CD4-positive, alpha-beta memory T cell (primary cell): ENCODE measurements around the gene CDCA7. TPM values are rescaled to one million over a fixed set of nuclear protein-coding genes. Genes with fewer than 3 reads are reported as not detected.
"Not testable (repeated sequence)": the region's sequence is repeated elsewhere in the genome, so short reads cannot be mapped to it uniquely, and the experiment has no call there.

Experiments
- CTCF ChIA-PET: fragments of 350-600 bp; sonication (Branson Sonifier 250); formaldehyde crosslinking; loops from one replicate; lab custom pipeline; 2021; ENCODE audit warnings: inconsistent platforms; ENCODE audit not compliant: partially characterized antibody; lab: Charles Lee
- POLR2A ChIA-PET: fragments of 350-600 bp; sonication (Branson Sonifier 250); formaldehyde crosslinking; loops from one replicate; lab custom pipeline; 2021; ENCODE audit not compliant: partially characterized antibody; lab: Charles Lee
- DNase-seq, 5 donors: peaks; one replicate each; pipeline versions ENCODE4 v3.0.0 to v3.0.0-alpha.2; 2020 to 2022; ENCODE audit warnings: mixed read lengths in 1 of 5
- H3K27ac ChIP-seq: one replicate; pipeline ENCODE4 v1.7.0; 2013; ENCODE audit warnings: low read depth, low read length
- H3K27me3 ChIP-seq: 2 replicates; pipeline ENCODE4 v1.7.0; 2013; ENCODE audit warnings: mild to moderate bottlenecking, low read length, moderate library complexity; ENCODE audit not compliant: insufficient read depth
- H3K36me3 ChIP-seq: 2 replicates; pipeline ENCODE4 v1.7.0; 2013; ENCODE audit warnings: mild to moderate bottlenecking, low read length, moderate library complexity; ENCODE audit not compliant: insufficient read depth
- H3K4me1 ChIP-seq: 2 replicates; pipeline ENCODE4 v1.7.0; 2013; ENCODE audit warnings: mild to moderate bottlenecking, low read length, moderate library complexity; ENCODE audit not compliant: insufficient read depth
- H3K4me3 ChIP-seq, 2 donors: one replicate each; pipeline ENCODE4 v1.7.0; 2013; ENCODE audit warnings: low read length in 2 of 2, mild to moderate bottlenecking in 1 of 2
- H3K9me3 ChIP-seq, 2 donors: one replicate each; pipeline ENCODE4 v1.7.0; 2013; ENCODE audit warnings: low read length in 2 of 2, control low read depth in 1 of 2; ENCODE audit not compliant: control insufficient read depth in 1 of 2
- H3K27ac Mint-ChIP-seq, 7 donors: one replicate each; pipeline ENCODE4 v1.8.0; 2020 to 2021; ENCODE audit warnings: mixed read lengths in 7 of 7, mild to moderate bottlenecking in 6 of 7, inconsistent platforms in 3 of 7, moderate library complexity in 3 of 7
- H3K27me3 Mint-ChIP-seq, 2 donors: one replicate each; pipeline ENCODE4 v1.8.0; 2020 to 2021; ENCODE audit warnings: mixed read lengths in 2 of 2
- H3K36me3 Mint-ChIP-seq, 2 donors: one replicate each; pipeline ENCODE4 v1.8.0; 2020 to 2021; ENCODE audit warnings: mixed read lengths in 2 of 2, inconsistent platforms in 1 of 2, mild to moderate bottlenecking in 1 of 2
- H3K4me1 Mint-ChIP-seq, 4 donors: one replicate each; pipeline ENCODE4 v1.8.0; 2020 to 2021; ENCODE audit warnings: mixed read lengths in 4 of 4, mild to moderate bottlenecking in 1 of 4
- H3K4me3 Mint-ChIP-seq, 8 donors: one replicate each; pipeline ENCODE4 v1.8.0; 2020 to 2021; ENCODE audit warnings: mixed read lengths in 8 of 8, mild to moderate bottlenecking in 7 of 8, moderate library complexity in 6 of 8, inconsistent platforms in 3 of 8
- H3K9me3 Mint-ChIP-seq, 8 donors: one replicate each; pipeline ENCODE4 v1.8.0; 2020 to 2021; ENCODE audit warnings: mixed read lengths in 8 of 8, mild to moderate bottlenecking in 5 of 8, inconsistent platforms in 3 of 8, moderate library complexity in 1 of 8
- intact Hi-C: fragments of 100-400 bp; cut with micrococcal nuclease; formaldehyde crosslinking; loops from one replicate; pipeline ENCODE4 v1.15.1; 2023
- polyA plus RNA-seq, 2 donors: library from polyadenylated mRNA; unstranded; fragments of 300-500 nt; fragmentation: Illumina TruSeq; gene quantifications; one replicate each; pipeline ENCODE4 v1.2.3, GENCODE V29; 2021
- total RNA-seq, 2 experiments: library from RNA; stranded (reverse); gene quantifications; one replicate each; pipeline ENCODE4 v1.2.3, GENCODE V29; 2021

Gene CDCA7
- total RNA-seq = 1 to 10 TPM; 2.0 to 2.9 TPM
- 1 to 10 TPM; 2.1 to 3.9 TPM for polyA plus RNA-seq

DNA sequence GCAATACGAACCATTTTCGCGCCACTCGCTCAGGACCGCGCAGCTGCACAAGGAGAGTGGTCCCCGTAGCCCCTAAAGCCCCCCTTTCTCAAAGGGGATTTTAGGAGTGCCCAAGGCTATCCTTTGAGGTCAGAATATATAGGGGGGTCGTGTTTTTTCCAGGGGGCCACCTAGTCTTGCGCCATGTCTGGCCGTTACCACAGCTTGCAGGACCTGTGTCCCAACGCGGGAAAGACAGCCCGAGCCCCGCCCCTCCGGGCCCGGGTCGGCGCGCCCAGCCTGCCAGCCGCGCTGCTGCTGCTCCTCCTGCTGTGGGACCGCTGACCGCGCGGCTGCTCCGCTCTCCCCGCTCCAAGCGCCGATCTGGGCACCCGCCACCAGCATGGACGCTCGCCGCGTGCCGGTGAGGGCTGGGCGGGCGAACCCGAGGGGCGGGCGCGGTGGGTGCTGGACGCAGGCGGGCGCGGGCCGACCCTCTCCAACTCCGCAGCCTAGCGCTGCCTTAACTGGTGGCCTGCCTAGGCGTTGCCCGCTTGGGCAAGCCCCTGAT, at the start of gene CDCA7:
Gene CDCA7 (plus strand): TSS at position 291 of the 550 bp plus-strand sequence. CDS start 92 bp downstream, at position 383.
- peaks cover 14% of the 10 kb centered on the region for H3K4me1 ChIP-seq
- H3K27ac ChIP-seq = peak within 1 kb of the TSS; percentile 31
- peak within 1 kb of the TSS in 6 of 7 donors; percentile 30 to 65 (median 60) for H3K27ac Mint-ChIP-seq
- no peaks in the 10 kb centered on the region for H3K9me3 ChIP-seq
- H3K9me3 Mint-ChIP-seq = no peaks in the 10 kb centered on the region
- peaks cover 32 to 38% of the 10 kb centered on the region in 2 donors for H3K27me3 Mint-ChIP-seq
- H3K4me1 Mint-ChIP-seq = peaks cover 15 to 21% (median 17%) of the 10 kb centered on the region in 4 donors
- peak within 1 kb of the TSS; percentile 85 to 93 (median 92) for H3K4me3 Mint-ChIP-seq
- ChIA-PET CTCF (no interaction called here), POLR2A (no interaction called here)
- intact Hi-C loops = no loop called here
- H3K36me3 Mint-ChIP-seq = peaks cover 0 to 1% of the 10 kb centered on the region in 2 donors
- H3K36me3 ChIP-seq = no peaks in the 10 kb centered on the region
- peak in 4 of 5 donors; percentile 29 to 48 (median 41) for DNase-seq
- H3K27me3 ChIP-seq = no peaks in the 10 kb centered on the region
- H3K4me3 ChIP-seq = peak within 1 kb of the TSS; percentile 47 to 54

DNA sequence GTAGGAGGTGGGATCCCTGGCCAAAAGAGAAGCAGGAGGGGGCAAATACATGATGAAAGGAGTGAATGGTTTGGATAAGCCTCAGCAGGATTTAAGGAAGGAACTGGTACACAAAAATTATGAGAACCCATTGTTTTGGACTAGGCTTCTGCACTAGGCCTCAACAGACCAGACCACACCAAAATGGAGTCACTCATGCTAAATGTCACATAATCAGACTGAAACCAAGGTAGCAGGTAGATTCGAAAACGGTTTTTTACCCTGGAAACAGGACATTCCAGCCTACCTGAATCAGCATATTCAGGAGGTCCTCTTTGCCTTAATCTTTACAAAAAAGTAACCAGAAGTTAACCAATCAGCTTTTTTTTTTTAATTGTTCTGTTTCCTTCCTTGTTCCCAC, 49.4 kb upstream of the CDCA7 start:
- CTCF ChIA-PET = no interaction called here
- POLR2A ChIA-PET = no interaction called here

DNA sequence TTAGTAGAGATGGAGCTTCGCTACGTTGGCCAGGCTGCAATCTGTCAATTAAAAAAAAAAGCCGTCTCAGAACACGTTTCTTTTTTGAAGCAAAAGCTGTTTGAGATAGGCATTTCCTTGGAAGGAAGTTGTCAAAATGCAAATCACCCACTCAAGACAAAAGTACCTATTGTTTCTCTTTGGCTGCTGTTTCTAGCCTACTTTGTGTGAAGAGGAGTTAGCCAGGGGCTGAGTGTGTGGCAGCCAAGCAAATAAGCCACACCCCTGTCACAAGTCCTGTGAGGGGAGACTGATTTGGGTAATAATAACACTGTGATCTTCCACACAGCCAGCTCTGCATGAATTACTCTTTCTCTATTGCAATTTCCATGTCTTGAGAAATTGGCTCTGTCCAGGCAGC, 47.4 kb upstream of the CDCA7 start:
- H3K27me3 ChIP-seq = no peaks in the 10 kb centered on the region
- Mint-ChIP-seq H3K4me3 (no peak overlapping the region), H3K9me3 (no peaks in the 10 kb centered on the region), H3K27ac (no peak overlapping the region), H3K27me3 (no peaks in the 10 kb centered on the region), H3K36me3 (no peaks in the 10 kb centered on the region), H3K4me1 (no peaks in the 10 kb centered on the region)
- CTCF ChIA-PET = no interaction called here
- no peaks in the 10 kb centered on the region for H3K9me3 ChIP-seq
- H3K4me3 ChIP-seq = no peak overlapping the region
- no peak for DNase-seq
- intact Hi-C loops = no loop called here
- no peak overlapping the region for H3K27ac ChIP-seq
- H3K36me3 ChIP-seq = no peaks in the 10 kb centered on the region
- POLR2A ChIA-PET = no interaction called here
- H3K4me1 ChIP-seq = no peaks in the 10 kb centered on the region

More for the DNA sequence above, 49.4 kb upstream of the CDCA7 start:
- no peaks in the 10 kb centered on the region for H3K4me1 ChIP-seq
- intact Hi-C loops = no loop called here
- no peaks in the 10 kb centered on the region for H3K36me3 ChIP-seq
- Mint-ChIP-seq H3K4me1 (no peaks in the 10 kb centered on the region), H3K27me3 (peaks cover 0 to 2% of the 10 kb centered on the region in 2 donors), H3K27ac (no peak overlapping the region), H3K36me3 (peaks cover 0 to 2% of the 10 kb centered on the region in 2 donors), H3K9me3 (peaks cover 0 to 13% (median 4%) of the 10 kb centered on the region in 8 donors), H3K4me3 (no peak overlapping the region)
- H3K9me3 ChIP-seq = no peaks in the 10 kb centered on the region
- no peaks in the 10 kb centered on the region for H3K27me3 ChIP-seq
- H3K4me3 ChIP-seq = no peak overlapping the region
- no peak for DNase-seq
- no peak overlapping the region for H3K27ac ChIP-seq

DNA sequence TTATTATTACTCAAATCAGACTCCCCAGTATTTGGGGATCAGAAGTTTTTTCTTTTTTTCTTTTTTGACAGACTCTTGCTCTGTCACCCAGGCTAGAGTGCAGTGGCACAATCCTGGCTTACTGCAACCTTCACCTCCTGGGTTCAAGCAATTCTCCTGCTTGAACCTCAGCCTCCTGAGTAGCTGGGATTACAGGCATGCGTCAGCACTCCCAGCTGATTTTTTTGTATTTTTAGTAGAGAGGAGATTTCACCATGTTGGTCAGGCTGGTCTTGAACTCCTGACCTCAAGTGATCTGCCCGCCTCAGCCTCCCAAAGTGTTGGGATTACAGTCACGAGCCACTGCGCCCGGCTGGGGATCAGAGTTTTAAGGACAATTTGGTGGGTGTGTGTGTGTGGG, 45.3 kb upstream of the CDCA7 start:
- DNase-seq, POLR2A ChIA-PET, H3K27me3 Mint-ChIP-seq: not testable (repeated sequence)

DNA sequence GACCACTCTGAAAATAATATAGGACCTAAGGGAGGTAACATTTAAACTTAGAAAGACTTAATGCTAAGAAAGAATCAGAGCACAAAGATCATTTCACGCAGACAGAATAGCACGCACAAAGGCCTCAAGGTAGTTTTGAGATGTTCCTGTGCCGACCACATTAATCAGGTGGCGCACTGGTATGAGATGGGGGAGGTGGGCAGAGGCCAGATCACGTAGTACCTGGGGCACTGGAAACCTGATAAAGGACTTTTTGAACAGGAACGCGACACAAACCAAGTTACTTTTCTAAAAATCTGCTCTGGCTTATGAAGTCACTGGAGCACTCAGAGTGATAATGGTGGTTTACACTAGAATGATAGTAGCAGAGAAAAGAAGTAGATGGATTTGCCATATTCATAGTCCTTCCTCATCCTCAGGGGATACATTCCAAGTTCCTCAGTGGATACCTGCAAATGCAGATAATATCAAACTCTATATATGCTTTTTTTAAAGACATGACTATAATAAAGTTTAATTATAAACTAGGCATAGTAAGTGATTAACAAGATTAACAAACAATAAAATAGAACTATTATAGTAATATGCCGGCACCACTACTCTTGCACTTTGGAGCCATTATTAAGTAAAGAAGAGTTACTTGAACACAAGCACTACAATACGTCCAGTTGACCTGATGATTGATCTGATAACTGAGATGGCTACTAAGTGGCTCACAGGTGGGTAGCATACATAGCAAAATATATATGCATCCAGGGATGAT, 42.6 kb upstream of the CDCA7 start:
- no peaks in the 10 kb centered on the region for H3K27me3 ChIP-seq
- no peaks in the 10 kb centered on the region for H3K9me3 Mint-ChIP-seq
- no peak overlapping the region for H3K4me3 ChIP-seq
- intact Hi-C loops = no loop called here
- ChIA-PET CTCF (no interaction called here), POLR2A (no interaction called here)
- no peak overlapping the region for H3K4me3 Mint-ChIP-seq
- no peak for DNase-seq
- H3K27me3 Mint-ChIP-seq = no peaks in the 10 kb centered on the region
- no peaks in the 10 kb centered on the region for H3K36me3 ChIP-seq
- no peaks in the 10 kb centered on the region for H3K36me3 Mint-ChIP-seq
- no peak overlapping the region for H3K27ac Mint-ChIP-seq
- H3K27ac ChIP-seq = no peak overlapping the region
- H3K4me1 Mint-ChIP-seq = no peaks in the 10 kb centered on the region
- no peaks in the 10 kb centered on the region for H3K9me3 ChIP-seq
- no peaks in the 10 kb centered on the region for H3K4me1 ChIP-seq

More for the DNA sequence above, 45.3 kb upstream of the CDCA7 start:
- H3K4me3 ChIP-seq, H3K27ac Mint-ChIP-seq, H3K36me3 ChIP-seq, H3K27me3 ChIP-seq, H3K9me3 ChIP-seq, H3K27ac ChIP-seq, H3K4me1 ChIP-seq, H3K4me1 Mint-ChIP-seq, H3K4me3 Mint-ChIP-seq, H3K9me3 Mint-ChIP-seq, CTCF ChIA-PET, H3K36me3 Mint-ChIP-seq, intact Hi-C loops: not testable (repeated sequence)

DNA sequence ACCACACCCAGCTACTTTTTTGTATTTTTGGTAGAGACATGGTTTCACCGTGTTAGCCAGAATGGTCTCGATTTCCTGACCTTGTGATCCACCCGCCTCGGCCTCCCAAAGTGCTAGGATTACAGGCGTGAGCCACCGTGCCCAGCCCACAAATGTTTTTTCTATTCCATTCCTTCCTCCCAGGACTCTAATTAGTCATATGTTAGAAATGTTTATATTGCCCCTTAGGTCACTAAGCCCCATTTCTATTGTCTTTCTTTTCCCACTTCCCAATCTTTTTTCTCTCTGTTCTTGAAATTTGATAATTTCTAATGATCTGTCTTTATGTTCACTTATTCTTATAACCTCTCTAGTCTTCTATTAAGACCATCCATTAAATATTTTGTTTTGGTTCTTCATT, 31.3 kb upstream of the CDCA7 start:
- no peaks in the 10 kb centered on the region for H3K36me3 ChIP-seq
- H3K27me3 ChIP-seq = no peaks in the 10 kb centered on the region
- no peak overlapping the region for H3K27ac Mint-ChIP-seq
- peaks cover 0 to 50% (median 32%) of the 10 kb centered on the region in 8 donors for H3K9me3 Mint-ChIP-seq
- H3K36me3 Mint-ChIP-seq = no peaks in the 10 kb centered on the region
- intact Hi-C loops = no loop called here
- POLR2A ChIA-PET = interaction anchor here (0.6 kb wide), 1 partner anchor 75 kb away, joined by 3 read pairs; no protein-coding TSS in a partner anchor
- CTCF ChIA-PET = no interaction called here
- DNase-seq = no peak
- no peaks in the 10 kb centered on the region for H3K4me1 Mint-ChIP-seq
- no peaks in the 10 kb centered on the region for H3K4me1 ChIP-seq
- no peaks in the 10 kb centered on the region for H3K9me3 ChIP-seq
- H3K27me3 Mint-ChIP-seq = peaks cover 1 to 4% of the 10 kb centered on the region in 2 donors
- H3K27ac ChIP-seq = no peak overlapping the region
- H3K4me3 ChIP-seq = no peak overlapping the region
- no peak overlapping the region for H3K4me3 Mint-ChIP-seq

DNA sequence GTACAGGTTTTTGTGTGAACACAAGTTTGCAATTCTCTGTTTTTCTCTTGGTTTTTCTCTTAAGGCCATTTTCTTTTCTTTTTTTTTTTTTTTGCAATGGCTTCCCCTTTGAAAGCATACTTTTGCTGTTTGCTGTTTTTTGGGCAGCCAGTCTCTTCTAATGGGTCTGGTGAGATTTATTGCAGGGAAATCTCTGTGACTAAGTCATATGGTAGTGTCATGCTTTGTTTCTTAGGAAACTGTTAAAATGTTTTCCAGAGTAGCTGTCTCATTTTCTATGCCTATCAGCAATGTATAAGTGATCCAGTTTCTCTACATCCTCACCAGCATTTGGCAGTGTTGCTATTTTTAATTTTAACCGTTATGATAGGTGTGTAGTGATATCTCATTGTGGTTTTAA, 27.9 kb upstream of the CDCA7 start:
- H3K9me3 Mint-ChIP-seq = peaks cover 0 to 66% (median 40%) of the 10 kb centered on the region in 8 donors
- CTCF ChIA-PET = no interaction called here

More for the DNA sequence above, 27.9 kb upstream of the CDCA7 start:
- peaks cover 0 to 4% of the 10 kb centered on the region in 2 donors for H3K9me3 ChIP-seq
- H3K27me3 Mint-ChIP-seq = peaks cover 4 to 6% of the 10 kb centered on the region in 2 donors
- no peak for DNase-seq
- no peak overlapping the region for H3K27ac Mint-ChIP-seq
- no peaks in the 10 kb centered on the region for H3K36me3 ChIP-seq
- H3K27ac ChIP-seq = no peak overlapping the region
- H3K36me3 Mint-ChIP-seq = peaks cover 2 to 3% of the 10 kb centered on the region in 2 donors
- intact Hi-C loops = no loop called here
- no peaks in the 10 kb centered on the region for H3K4me1 Mint-ChIP-seq
- no peaks in the 10 kb centered on the region for H3K4me1 ChIP-seq
- POLR2A ChIA-PET = no interaction called here
- H3K4me3 ChIP-seq = no peak overlapping the region
- H3K27me3 ChIP-seq = no peaks in the 10 kb centered on the region
- H3K4me3 Mint-ChIP-seq = no peak overlapping the region
